H7 (cell line): Measurements from ENCODE around the gene LMBR1. TPM values are rescaled to one million over a fixed set of nuclear protein-coding genes. Genes with fewer than 3 reads are reported as not detected.
"Not testable (repeated sequence)": the region's sequence is repeated elsewhere in the genome, so short reads cannot be mapped to it uniquely, and the experiment has no call there.

Experiments
- DNase-seq: peaks from one replicate; pipeline ENCODE4 v3.0.0; 2012
- H3K27me3 ChIP-seq: 2 replicates; pipeline ENCODE4 v1.6.0; 2011; ENCODE audit warnings: mild to moderate bottlenecking, low read length; ENCODE audit not compliant: control insufficient read depth, insufficient read depth
- H3K36me3 ChIP-seq: replicated peaks from 2 replicates; pipeline ENCODE4 v1.5.1; 2011; ENCODE audit warnings: low read length; ENCODE audit not compliant: control insufficient read depth, insufficient read depth
- H3K4me3 ChIP-seq: 2 replicates; pipeline ENCODE4 v1.5.1; 2011; ENCODE audit warnings: low read depth, mild to moderate bottlenecking, control low read depth, low read length, moderate library complexity; ENCODE audit not compliant: insufficient read depth
- total RNA-seq: library from RNA; depleted of rRNA; stranded (reverse); fragments of >200 nt; shearing (Covaris generic); gene quantifications from 2 replicates; pipeline ENCODE4 v1.2.3, GENCODE V29; 2014; rRNA removed

Gene LMBR1
- 32.0 and 34.4 TPM in 2 replicates for total RNA-seq

GRCh38 chr7:156892821-156893706, at the start of gene LMBR1:
TSS of gene LMBR1 (minus strand) at chr7:156893183. CDS start at chr7:156892993, 190 bp downstream.
- peak within 1 kb of the TSS; percentile 72 for H3K4me3 ChIP-seq
- no peaks in the 10 kb centered on the region for H3K27me3 ChIP-seq
- peak; percentile 98 for DNase-seq
- no peaks in the 10 kb centered on the region; the same call in 1 of the 2 replicates for H3K36me3 ChIP-seq

GRCh38 chr7:156942708-156943090, 49.7 kb upstream of the LMBR1 start:
- DNase-seq: peak; percentile 67
- Histone ChIP-seq H3K27me3 (peaks cover 7% of the 10 kb centered on the region), H3K36me3 (no peaks in the 10 kb centered on the region), H3K4me3 (no peak overlapping the region)

- no peak overlapping the region for H3K4me3 ChIP-seq
- no peak for DNase-seq
- H3K27me3 ChIP-seq: peaks cover 7% of the 10 kb centered on the region
These were observed 48.6 kb upstream of the LMBR1 start for GRCh38 chr7:156941393-156942182.

GRCh38 chr7:156940421-156941122, 47.6 kb upstream of the LMBR1 start:
- H3K36me3 ChIP-seq: no peaks in the 10 kb centered on the region
- H3K4me3 ChIP-seq: no peak overlapping the region
- peaks cover 7% of the 10 kb centered on the region for H3K27me3 ChIP-seq
- DNase-seq: no peak

More at GRCh38 chr7:156941393-156942182, 48.6 kb upstream of the LMBR1 start:
- H3K36me3 ChIP-seq: no peaks in the 10 kb centered on the region

- not testable (repeated sequence) for DNase-seq, H3K4me3 ChIP-seq, H3K27me3 ChIP-seq, H3K36me3 ChIP-seq
These were observed 43.8 kb upstream of the LMBR1 start for GRCh38 chr7:156936766-156937165.

- DNase-seq: no peak
- H3K4me3 ChIP-seq: no peak overlapping the region
- no peaks in the 10 kb centered on the region for H3K27me3 ChIP-seq
- H3K36me3 ChIP-seq: no peaks in the 10 kb centered on the region
These were observed 42.3 kb upstream of the LMBR1 start for GRCh38 chr7:156935250-156935649.

- no peak for DNase-seq
- Histone ChIP-seq H3K4me3 (no peak overlapping the region), H3K36me3 (no peaks in the 10 kb centered on the region), H3K27me3 (no peaks in the 10 kb centered on the region)
These were observed 39.0 kb upstream of the LMBR1 start for GRCh38 chr7:156932006-156932405.

- H3K36me3 ChIP-seq: no peaks in the 10 kb centered on the region
- DNase-seq: no peak
- no peaks in the 10 kb centered on the region for H3K27me3 ChIP-seq
- no peak overlapping the region for H3K4me3 ChIP-seq
These were observed 37.0 kb upstream of the LMBR1 start for GRCh38 chr7:156929789-156930539.

- Histone ChIP-seq H3K4me3 (no peak overlapping the region), H3K36me3 (no peaks in the 10 kb centered on the region), H3K27me3 (no peaks in the 10 kb centered on the region)
- DNase-seq: no peak
These were observed 35.4 kb upstream of the LMBR1 start for GRCh38 chr7:156928406-156928747.

- no peaks in the 10 kb centered on the region for H3K36me3 ChIP-seq
- DNase-seq: no peak
- H3K4me3 ChIP-seq: no peak overlapping the region
- no peaks in the 10 kb centered on the region for H3K27me3 ChIP-seq
These were observed 34.8 kb upstream of the LMBR1 start for GRCh38 chr7:156927571-156928405.

- not testable (repeated sequence) for DNase-seq, H3K36me3 ChIP-seq, H3K27me3 ChIP-seq
These were observed 32.8 kb upstream of the LMBR1 start for GRCh38 chr7:156925821-156926220.

GRCh38 chr7:156922304-156922703, 29.3 kb upstream of the LMBR1 start:
- DNase-seq, H3K4me3 ChIP-seq, H3K27me3 ChIP-seq, H3K36me3 ChIP-seq: not testable (repeated sequence)

More at GRCh38 chr7:156925821-156926220, 32.8 kb upstream of the LMBR1 start:
- H3K4me3 ChIP-seq: not testable (repeated sequence)
